ENCODE data around the gene VPS29. TPM values are rescaled to one million over a fixed set of nuclear protein-coding genes. Genes with fewer than 3 reads are reported as not detected.

The VPS29 gene
- total and polyA plus RNA-seq, 2 of the 8 experiments (the other 6 are each of a cell fraction or from before 2014, with no cell fraction given): 59.0 to 74.6 TPM

DNA sequence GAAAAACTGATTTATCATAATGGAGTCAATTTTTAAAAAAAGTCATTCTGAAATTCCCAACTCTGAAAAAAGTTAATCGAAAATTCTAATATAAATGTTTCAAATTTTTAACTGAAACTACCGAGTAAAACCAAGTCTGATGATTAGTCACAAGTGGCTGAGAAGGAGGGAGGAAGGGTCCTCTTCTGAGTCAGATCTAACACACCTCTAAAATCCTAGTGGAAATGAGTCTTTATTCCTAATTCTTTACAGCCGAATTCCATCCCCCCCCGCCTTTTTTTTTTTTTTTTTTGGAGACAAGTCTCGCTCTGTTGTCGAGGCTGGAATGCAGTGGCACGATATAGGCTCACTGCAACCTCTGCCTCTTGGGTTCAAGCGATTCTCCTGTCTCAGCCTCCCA lies 38.1 kb upstream of the VPS29 start (continued):
- no peak for TF ChIP-seq SUZ12 (IDR thresholded peaks at IDR 0.05; ENCODE audit: low read length)
- TF ChIP-seq RXRA (IDR thresholded peaks at IDR 0.05; ENCODE audit: insufficient read depth, low read depth, low read length): no peak
- no peak for TF ChIP-seq CBX8 (IDR thresholded peaks at IDR 0.05; ENCODE audit: borderline replicate concordance, low read depth, low read length)
- TF ChIP-seq SIN3A (conservative IDR thresholded peaks at IDR 0.05 in 1 of 2, IDR thresholded peaks at IDR 0.05 in 1 of 2; ENCODE audit: low read depth in 1 of 2, low read length in 2 of 2): no peak
- TF ChIP-seq POLR2AphosphoS5 (IDR thresholded peaks at IDR 0.05; ENCODE audit: low read depth, low read length): no peak
- TF ChIP-seq GABPA (IDR thresholded peaks at IDR 0.05; ENCODE audit: borderline replicate concordance, insufficient read depth, low read length): no peak
- TF ChIP-seq ASH2L (IDR thresholded peaks at IDR 0.05; ENCODE audit: low read length): no peak
